SIG-M5 treated with dmso at 0.1 percent for 504 hours (cell line): ENCODE results near the gene PPP1R18.

ENCODE experiments used
- DNase-seq: peaks from one replicate; lab custom pipeline; 2025; ENCODE audit not compliant: unreplicated experiment; lab: John Stamatoyannopoulos, UW

PPP1R18 gene

DNA sequence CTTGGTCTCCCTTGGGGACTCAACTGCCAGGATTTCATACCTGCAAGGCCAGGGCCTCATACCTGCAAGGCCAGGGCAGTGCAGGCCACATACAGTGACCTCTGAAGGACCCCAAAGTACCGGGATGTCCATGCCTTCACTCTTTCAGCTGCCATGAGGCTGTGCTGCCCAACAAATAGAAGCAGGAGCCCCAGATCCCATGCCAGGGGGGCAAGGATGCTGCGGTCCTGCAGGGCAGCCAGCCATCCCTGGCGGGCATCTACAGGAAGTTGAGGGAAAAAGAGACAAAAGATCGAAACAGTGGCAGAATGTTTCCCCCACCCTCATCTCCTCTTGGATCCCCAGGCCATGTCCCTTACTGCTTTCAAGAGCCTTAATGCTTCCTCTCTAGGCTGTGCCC is 3.5 kb upstream of the PPP1R18 start:
- DNase-seq = no peak

DNA sequence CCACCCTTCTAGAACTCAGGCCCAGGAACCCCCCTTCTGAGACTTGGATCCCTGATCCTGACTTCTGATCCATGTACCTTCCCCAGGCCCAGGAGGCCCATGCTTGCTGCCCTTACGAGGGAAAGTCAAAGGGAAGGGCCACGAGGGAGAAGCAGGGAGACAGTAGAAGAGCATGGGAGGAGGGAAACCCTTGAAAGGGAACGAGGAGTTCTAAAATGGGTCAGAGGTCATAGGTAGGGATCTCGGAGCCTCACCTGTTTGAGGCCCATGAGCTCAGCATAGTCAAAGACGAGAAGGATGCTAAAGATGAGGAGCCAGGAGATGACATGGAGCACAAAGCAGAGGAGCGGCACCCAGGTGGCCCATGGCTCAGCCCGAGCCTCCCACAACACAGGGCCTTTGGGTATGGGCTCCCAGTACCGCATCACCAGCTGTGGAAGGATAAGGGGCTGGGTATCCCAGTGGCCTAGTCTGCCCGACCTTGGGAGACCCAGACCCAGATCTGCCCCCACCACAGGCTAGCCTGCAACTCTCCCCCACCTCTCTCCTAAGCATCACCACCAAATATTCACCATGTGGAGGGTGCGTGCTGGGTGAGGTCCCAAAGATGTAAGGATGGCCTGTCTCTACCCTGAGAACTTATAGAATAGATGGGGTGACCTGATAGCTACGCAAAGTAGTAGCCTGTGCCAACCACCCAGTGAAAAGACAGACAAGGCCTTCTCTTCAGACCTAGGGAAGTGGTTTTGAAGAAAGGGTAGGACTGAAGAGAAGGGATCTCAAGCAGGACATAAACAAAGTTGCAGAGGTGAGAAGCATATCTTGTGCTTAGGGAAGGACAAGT is 2.8 kb upstream of the PPP1R18 start:
- DNase-seq = no peak

DNA sequence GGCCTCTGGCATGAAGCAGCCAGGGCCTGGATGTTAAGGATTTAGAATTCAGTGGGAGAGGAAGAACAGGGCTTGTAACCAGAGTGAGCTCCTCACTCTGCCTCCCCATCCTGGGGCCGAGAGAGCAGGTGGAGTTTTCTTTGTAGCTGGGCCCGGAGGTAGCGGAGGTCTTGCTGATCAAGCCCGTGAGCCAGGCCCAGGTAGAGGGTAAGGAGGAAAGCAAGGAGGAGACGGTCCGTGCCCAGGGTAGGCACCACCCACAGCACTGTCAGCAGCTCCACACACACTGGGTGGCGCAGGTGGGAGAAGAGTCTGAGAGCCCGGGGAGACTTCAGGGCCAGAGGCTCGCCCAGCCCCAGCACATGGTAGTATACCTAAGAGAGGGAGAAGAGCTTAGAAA is 2.1 kb upstream of the PPP1R18 start:
- DNase-seq = no peak

DNA sequence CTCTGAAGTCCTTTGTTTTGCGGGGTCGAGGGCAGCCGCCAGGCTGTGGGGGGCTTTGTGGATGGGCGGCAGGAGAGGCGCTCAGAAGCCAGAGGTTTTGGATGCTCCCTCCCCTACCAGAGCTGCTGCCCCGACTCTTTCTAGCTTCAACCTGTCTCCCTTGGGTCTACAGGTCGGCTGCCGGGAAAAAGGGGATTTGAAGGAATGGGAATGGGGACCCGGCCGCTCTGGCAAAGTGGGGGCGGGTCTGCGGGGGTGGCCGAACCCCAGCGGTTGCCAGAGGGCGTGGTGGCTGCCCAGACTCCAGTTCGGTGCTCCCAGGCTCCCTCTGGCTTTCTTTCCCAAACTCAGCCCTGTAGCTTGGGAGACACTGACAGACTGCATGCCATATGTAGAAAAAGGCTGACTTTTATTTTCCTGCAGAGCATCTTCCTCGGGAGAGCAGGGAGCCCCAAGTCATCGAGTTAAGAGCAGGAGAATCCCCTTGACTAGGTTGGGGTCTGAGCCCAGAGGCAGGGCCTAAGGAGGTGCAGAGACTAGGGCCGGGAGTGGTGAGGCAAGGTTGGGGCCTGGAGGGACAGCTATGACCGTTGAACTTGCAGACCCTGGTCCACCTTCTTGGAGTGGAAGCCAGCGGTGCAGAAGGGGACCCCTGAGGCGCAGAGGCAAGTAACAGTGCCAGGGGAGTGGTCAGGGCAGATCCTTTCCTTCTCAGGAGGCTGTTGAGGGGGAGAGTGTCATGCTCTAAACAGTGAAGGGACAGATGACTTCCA is 1.4 kb upstream of the PPP1R18 start:
- no peak for DNase-seq

DNA sequence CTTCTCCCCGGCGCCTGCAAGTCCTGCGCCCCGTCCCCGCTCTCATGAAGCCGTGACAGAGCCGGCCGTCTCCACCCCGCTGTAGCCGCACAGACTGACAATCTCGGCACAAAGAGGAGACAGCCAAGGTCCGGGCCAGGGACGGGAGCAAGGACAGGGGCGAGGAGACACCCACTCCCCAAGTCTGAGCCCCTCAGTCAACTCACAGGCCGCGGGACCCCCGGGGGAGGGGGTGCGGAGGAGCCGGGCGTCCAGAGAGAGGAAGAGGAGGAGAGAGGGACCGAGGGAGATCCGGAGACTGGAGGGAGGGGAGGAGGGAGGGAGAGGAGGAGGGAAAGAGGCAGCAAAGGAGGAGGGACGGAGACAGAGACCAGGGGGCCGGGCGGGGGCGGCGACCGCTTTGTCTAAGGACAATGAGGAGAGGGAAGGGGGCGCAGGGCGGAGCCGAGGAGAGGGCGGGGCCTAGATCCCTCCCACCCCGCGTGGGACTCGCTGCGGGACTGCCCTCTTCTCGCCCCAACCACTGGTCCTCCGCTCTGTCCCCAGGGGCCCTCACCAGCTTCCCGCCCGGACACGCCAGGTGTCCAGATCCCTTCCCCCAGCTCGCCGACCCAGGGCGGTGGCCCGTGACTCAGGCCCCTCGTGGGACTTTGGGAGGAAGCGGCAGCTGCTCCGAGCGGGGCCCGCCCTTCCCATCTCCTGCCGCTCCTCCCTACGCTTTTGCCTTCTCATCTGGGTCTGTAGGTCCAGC is 638 bp upstream of the PPP1R18 start:
- DNase-seq = peak; percentile 81

DNA sequence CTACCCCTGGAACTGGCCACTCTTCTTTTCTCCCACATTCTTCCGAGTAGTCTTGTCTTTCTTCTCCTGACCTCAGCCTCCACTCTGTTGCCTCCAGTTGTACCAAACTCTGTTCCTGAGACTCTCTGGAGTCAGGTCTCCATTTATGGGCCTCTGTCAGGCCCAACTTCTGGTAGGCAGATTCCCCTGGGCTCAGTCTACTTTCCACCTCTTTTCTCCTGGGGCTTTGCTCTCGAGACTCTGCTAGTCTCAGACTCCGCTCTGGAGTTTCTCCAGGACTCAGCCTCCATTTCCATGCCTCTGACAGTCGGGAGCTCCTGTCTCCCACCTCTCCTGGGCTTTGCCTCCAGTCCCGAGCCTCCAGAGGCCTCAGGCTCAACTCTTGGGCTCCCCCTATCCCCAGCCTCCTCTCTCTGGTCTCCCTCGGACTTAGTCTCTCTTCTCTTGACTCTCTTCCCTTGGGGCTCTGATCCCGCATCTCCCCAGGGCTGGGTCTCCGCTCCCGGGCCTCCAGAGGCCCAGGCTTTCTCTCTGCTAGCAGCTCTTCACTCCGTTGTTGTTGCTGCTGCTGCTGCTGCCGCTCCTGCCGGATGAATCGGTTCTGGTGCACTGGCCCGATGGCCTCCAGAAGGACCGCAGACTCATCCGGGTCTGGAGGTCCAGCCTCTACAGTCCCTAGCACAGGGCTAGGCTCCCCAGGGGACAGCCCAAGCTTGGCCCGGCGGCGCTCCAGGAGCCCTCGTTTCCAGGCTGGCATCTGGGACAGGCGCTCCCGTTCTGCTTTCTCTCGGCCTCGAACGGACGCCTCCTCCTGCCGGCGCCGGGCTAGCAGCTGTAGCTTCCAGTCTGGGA is 1.1 kb downstream of the PPP1R18 start:
- DNase-seq = no peak

DNA sequence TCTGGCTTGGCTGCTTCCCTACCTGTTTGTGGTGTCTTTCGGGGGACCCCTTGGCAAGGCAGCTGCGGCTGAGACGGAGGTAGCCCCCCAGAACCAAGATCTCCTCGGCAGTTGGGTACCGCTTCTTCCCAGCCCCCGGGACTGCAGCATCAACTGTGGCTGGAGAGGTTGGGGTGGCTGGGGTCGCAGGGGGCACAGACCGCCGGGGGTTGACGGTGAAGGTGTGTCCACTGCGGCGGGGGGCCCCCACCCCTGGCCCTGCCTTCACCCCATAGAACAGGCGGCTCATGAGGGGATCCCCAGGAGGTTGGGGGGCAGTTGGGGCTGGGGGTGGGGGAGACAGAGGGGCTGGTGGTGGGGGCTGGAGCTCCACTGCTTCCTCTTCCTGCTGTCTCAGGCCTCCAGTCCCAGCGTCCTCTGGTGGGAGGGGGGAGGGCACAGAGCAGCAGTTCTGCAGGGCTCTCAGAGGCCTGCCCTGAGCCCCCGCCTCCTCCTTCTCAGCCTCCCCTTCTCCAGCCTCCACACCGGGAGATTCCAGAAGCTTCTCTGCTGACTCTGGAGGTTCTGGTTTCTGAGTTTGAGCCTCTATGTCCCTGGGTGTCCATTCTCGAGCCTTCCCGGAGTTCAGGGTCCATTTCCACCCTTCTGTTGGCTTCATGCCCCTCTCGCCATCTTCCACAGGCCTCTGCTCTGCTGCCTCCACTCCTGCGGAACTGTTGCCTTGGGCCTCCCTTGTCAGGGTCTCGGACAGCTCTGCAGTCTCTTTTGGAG is 1.9 kb downstream of the PPP1R18 start:
- peak; percentile 80 for DNase-seq

DNA sequence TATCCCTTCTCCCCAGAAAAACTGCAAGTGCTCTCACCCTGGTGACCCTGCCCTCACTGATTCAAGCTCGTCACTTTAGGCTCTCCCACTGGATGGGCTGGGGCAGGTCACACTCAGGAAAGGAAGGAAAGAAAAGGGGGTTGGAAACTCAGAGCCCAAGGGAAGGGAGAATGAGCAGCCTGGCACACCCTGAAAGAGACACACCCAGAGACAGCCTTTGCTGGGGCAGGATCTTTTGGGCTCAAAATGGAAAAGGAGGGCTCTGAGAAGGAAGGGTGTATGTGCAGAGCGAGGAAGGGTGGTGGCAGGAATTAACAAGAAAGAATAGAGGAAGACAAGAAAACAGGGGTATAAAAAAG is 2.5 kb downstream of the PPP1R18 start:
- no peak for DNase-seq

DNA sequence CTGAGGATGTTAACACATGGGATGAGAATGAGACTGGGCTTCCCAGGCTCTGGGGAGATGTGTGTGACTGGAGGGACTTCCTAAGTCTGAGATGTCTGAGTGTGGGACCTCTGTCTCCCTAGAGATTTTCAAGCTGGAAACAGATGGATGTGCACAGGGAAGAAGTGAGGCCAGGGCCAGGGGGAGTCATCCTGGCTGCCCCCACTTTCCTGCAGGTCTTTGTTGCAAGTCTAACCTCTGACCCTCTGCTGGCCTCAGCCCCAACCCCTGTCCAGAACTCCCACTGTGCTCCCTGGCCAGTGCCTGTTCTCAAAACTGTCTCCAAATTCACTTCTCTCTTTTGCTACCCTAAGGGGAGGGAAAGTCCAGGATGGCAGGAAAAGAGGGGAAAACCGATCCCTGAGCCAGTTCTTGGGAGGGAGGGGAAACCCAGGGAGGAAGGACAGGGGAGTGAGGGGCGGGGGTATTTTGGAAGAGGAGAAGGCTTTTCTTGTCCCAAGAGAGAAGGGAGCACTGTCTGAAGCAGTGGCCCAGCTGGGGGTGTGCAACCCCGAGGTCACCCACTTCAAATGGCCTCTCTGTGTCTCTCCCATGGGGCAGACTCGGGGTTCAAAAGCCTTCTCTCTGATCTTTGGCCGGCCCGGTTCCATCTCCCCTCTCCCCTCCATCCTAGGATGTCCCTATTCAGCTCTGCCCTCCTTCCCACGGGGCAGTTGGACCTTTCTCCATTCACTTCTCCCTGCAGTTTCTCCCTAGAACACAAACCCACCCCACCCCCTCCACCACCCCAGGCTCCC is 3.1 kb downstream of the PPP1R18 start:
- DNase-seq = no peak

DNA sequence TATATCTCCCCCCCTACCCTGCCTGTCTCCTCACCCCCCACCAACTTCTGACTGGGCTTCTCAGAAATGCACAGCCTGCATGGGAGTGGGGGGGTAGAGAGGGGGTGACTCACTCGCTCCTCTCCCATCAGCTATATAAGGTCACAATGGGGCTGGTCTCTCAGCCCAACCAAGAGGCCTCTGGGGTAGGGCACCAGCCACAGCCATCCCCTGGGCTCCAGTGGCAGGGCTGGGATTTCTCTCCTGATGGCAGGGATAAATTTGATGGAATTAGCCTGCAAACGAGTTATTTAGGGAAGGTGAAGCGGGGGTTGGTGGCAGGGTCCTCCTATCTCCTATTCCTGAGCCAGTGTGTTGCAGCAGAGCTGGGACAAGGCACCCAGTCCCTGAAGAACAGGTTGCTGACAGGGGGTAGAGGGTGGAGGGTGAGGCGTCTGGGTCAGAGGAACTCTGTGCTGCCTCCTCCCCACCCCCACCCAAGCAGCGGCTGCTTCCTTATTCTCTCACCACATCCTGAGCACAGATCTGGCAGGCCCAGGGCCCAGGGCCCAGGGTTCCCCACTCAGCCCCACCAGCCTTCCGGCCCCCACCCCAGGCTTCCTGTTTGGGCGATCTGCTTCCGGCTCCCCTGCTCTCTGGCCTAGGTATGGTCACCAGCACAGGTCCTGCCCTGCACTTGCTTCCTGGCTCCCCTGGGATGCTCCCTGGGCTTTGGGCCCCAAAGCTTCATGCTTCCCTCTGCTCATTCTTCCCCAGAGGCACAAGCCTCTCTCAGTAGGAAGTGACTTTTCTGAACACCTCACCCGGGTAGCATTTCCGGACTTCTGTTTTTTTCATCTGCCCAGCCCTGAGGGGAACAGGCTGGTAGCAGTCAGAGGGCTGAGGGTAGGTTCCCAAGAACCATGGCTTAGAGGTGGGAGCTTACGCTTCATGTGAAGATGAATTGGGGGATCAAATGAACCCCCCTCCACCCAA is 4.0 kb downstream of the PPP1R18 start:
- DNase-seq = peak; percentile 89

DNA sequence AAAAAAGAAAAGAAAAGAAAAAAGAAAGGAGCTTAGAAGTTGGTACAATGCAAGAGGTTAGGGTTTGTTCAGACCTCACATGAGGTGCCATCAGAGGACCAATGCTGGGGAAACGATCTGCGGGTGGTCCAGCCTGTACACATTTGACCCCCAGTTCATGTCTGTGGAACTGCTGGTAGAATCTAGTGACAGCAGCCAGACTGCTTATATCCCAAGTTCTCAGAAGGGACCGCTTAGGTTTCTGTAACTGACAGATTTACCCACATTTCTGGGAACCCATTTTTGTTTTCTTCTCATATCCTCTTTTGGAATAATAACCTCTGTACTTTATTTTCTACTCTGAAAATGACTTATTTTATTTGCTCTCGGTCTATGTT is 4.7 kb downstream of the PPP1R18 start:
- DNase-seq = no peak

DNA sequence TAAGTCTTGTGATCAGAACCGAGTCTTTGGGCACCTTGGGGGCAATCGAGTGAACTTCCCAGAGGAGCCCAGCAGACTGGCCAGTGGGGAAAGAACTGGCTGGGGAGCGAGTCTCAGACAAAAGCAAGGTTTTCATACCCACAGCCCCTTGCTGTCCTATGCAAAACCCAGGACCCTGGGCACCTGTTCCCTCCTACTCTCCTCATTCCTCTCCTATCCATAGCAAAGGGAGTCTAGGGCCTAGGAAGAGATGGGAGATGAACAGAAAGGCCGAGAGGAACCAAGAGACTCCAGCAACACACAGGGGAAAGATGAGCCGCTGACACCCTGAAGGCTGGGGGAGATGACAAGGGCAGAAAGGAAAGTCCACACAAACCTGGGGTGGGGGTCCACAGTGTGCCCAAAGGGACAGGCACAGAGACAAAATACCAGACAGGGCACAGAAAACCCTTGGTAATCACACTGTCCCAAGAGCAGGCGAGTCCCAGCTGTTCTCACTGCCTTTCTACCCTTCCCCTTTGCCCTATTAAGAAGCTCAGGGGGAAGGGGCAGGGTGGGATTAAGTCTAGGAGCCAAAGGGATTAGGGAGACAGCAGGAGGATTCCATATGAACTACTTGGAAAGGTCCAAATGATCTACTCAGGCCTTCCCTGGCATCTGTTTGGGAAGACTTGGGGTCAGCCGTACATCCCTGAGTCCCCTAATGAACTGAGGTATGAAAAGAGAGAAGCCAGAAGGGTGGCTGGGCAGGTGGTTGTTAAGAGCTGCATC is 6.5 kb downstream of the PPP1R18 start:
- no peak for DNase-seq

DNA sequence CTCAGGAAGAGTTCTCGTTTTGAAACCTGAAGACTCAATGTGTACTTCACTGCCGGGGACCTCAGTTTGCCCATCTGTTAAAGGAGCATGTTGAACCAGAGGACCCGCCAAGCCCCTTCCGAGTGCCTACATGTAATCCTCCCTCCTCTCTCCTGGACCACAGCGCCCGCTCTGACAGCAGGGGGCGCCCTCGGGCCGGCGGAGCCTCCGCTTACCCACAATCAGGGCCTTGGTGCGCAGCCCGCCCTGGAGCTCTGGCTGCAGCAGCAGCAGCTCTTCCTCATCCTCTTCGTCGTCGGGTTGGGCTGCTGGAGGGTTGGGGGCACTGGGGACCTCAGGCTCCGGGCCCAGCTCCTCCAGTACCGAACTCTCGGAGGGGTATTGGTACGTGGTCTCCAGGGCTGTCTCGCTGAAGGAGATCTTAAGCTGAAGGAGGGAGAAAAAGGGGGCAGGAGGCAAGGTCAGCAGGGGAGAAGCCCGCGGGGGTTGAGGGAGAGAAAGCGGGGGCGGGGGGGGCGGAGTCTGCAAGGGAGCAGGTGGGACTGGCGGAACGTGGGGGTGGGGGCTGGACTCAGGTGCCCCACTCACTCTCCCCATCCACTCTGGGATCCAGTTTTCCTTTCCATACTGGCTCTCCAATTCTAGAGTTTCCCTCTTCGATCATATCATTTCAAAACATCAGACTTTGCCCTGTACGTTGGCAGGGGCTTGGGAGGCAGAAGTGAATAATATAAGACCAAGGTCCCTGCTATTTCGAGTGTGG is 7.3 kb downstream of the PPP1R18 start:
- DNase-seq = peak; percentile 48

DNA sequence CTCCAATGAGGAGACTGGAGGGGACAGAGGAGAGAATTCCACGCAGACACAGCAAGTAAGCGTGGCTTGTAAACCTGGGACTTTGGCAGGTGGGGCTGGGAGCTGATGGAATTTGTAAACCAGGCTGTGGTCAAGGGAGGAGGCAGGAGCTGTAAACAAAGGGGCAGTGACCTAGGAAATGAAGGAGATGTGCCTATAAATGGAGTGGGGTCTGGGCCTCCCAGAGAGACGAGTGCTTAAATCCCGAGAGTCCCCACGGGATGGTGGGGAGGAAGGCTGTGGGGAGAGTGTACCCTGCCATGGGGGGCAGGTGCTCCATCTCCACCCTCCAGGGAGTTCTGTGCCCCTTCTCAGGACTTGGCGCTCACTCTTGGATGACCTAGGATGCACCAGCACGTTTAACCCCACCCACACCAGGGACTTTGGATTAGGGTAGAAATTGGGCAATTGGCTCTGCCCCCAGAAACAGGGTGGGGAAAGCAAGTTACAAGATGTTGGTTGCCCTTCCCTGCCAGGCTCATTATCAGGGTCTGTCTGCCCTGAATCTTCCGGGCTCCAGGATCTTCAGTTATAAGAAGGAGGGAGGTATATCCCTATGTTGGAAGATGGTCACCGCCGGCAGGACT is 9.7 kb downstream of the PPP1R18 start:
- no peak for DNase-seq

DNA sequence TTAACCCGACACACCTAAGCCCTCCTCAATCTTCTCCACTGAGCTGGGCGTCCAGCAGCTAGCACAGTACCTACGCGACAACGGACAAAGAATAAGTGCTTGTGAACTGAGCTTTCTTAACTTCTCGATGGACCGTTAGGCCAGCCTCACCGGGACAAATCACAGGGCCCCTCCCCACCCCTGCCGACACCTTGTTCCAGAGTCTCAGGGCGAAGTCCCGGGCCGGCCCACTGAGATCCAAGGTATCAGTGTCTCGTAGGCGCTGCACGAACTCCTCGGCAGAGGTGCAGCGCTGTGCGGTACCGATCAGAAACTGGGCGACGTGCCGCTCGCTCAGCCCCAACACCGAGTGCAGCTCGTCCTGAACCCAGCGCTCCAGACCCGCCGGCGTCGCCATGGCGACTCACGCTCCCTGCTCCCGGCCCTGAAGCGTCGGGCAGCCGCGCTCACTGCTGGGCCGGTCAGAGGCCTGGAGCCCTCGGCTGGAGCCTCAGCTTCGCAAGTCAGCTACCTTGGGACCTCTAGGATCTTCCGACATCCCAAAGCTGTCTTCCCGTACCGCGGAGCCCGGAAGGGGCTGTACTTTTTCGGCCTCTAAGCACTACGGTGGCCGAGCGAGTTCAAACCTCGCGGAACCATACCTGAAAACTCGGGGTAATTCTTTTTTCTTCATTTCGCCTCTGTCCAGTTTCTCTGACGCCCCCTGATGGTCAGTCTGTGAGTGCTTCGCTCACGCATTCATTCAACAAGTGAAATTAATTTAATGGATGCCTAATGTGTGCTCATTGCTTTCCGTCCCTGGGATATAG is 13.8 kb downstream of the PPP1R18 start, which contains the start of gene DHX16:
Gene DHX16 (minus strand): TSS at position 562 of the 809 bp plus-strand sequence. CDS start 165 bp downstream, at position 397.
- peak; percentile 94 for DNase-seq
